Vagina (tissue), 2 donors: ENCODE data around the gene DAB1. TPM values are rescaled to one million over a fixed set of nuclear protein-coding genes. Genes with fewer than 3 reads are reported as not detected.

ENCODE experiments used
- DNase-seq, 2 donors: peaks; one replicate each; pipeline ENCODE4 v3.0.0-alpha.2; 2017; ENCODE audit errors: extremely low spot score in 2 of 2
- H3K27ac ChIP-seq: fragments of 200-600 bp; sonication (generic); one replicate; pipeline ENCODE4 v1.5.1; 2019
- H3K27me3 ChIP-seq: fragments of 200-600 bp; sonication (generic); one replicate; pipeline ENCODE4 v1.5.1; 2019
- H3K36me3 ChIP-seq, 2 donors: fragments of 200-600 bp; sonication (generic); one replicate each; pipeline ENCODE4 v1.5.1; 2017 to 2019
- H3K4me1 ChIP-seq: fragments of 200-600 bp; sonication (generic); one replicate; pipeline ENCODE4 v1.5.1; 2019
- H3K4me3 ChIP-seq, 2 donors: fragments of 200-600 bp; sonication (generic); 1 replicate in 1 of 2; 2 replicates in 1 of 2; pipeline ENCODE4 v1.5.1; 2016 to 2019
- H3K9me3 ChIP-seq: fragments of 200-600 bp; sonication (generic); one replicate; pipeline ENCODE4 v1.5.1; 2019
- CTCF ChIP-seq, 3 experiments: fragments of 450-650 bp in 2 of 3; fragments of 200-600 bp in 1 of 3; sonication (generic) in 1 of 3; IDR thresholded peaks; one replicate each; pipeline ENCODE4 v1.5.1; 2017 to 2019; ENCODE audit warnings: antibody characterized with exemption in 3 of 3, mild to moderate bottlenecking in 2 of 3, moderate library complexity in 2 of 3
- POLR2A ChIP-seq, 2 donors: fragments of 450-650 bp; IDR thresholded peaks; one replicate each; pipeline ENCODE4 v1.6.1; 2017; ENCODE audit warnings: antibody characterized with exemption in 2 of 2, mild to moderate bottlenecking in 2 of 2, moderate library complexity in 2 of 2
- POLR2AphosphoS5 ChIP-seq, 2 donors: sonication (generic); formaldehyde crosslinking; IDR thresholded peaks; one replicate each; pipeline ENCODE4 v1.9.0; 2017; ENCODE audit warnings: antibody characterized with exemption in 2 of 2, mild to moderate bottlenecking in 2 of 2, low read depth in 1 of 2; ENCODE audit not compliant: insufficient read depth in 1 of 2
- intact Hi-C: fragments of 100-400 bp; cut with DNase I; formaldehyde crosslinking; loops from one replicate; pipeline ENCODE4 v1.15.1; 2023
- total RNA-seq: library from RNA; depleted of rRNA; stranded (reverse); fragments of >200 nt; gene quantifications from one replicate; pipeline ENCODE4 v1.2.3, GENCODE V29; 2016

Gene DAB1
- total RNA-seq, 1 donor from 2014 or later: 0.25 TPM

- DNase-seq: no peak
- H3K27me3 ChIP-seq: no peaks in the 10 kb centered on the region
- TF ChIP-seq POLR2AphosphoS5 (IDR thresholded peaks at IDR 0.05; ENCODE audit: insufficient read depth in 1 of 2, low read depth in 1 of 2) (no peak), POLR2A (IDR thresholded peaks at IDR 0.05) (no peak), CTCF (IDR thresholded peaks at IDR 0.05) (no peak)
- no peaks in the 10 kb centered on the region for H3K36me3 ChIP-seq
- no peak overlapping the region for H3K4me3 ChIP-seq
- intact Hi-C loops: no loop called here
- H3K9me3 ChIP-seq: no peaks in the 10 kb centered on the region
- no peaks in the 10 kb centered on the region for H3K4me1 ChIP-seq
- H3K27ac ChIP-seq: no peak overlapping the region
Measured at GRCh38 chr1:57296726-57297250, 127.1 kb downstream of the DAB1 start.

GRCh38 chr1:57295326-57295725 is 128.5 kb downstream of the DAB1 start:
- Histone ChIP-seq H3K9me3 (no peaks in the 10 kb centered on the region), H3K27ac (no peak overlapping the region), H3K4me1 (no peaks in the 10 kb centered on the region), H3K27me3 (no peaks in the 10 kb centered on the region), H3K36me3 (no peaks in the 10 kb centered on the region), H3K4me3 (no peak overlapping the region)
- TF ChIP-seq POLR2AphosphoS5 (IDR thresholded peaks at IDR 0.05; ENCODE audit: insufficient read depth in 1 of 2, low read depth in 1 of 2): no peak
- no peak for TF ChIP-seq POLR2A (IDR thresholded peaks at IDR 0.05)
- no peak for TF ChIP-seq CTCF (IDR thresholded peaks at IDR 0.05)
- intact Hi-C loops: no loop called here
- no peak for DNase-seq

GRCh38 chr1:57294177-57294576 is 129.7 kb downstream of the DAB1 start:
- H3K4me1 ChIP-seq: no peaks in the 10 kb centered on the region
- no peaks in the 10 kb centered on the region for H3K9me3 ChIP-seq
- H3K4me3 ChIP-seq: no peak overlapping the region
- intact Hi-C loops: no loop called here
- H3K27ac ChIP-seq: no peak overlapping the region
- no peak for DNase-seq
- no peaks in the 10 kb centered on the region for H3K27me3 ChIP-seq
- TF ChIP-seq CTCF (IDR thresholded peaks at IDR 0.05) (no peak), POLR2A (IDR thresholded peaks at IDR 0.05) (no peak), POLR2AphosphoS5 (IDR thresholded peaks at IDR 0.05; ENCODE audit: insufficient read depth in 1 of 2, low read depth in 1 of 2) (no peak)
- H3K36me3 ChIP-seq: no peaks in the 10 kb centered on the region

GRCh38 chr1:57293214-57293613 is 130.6 kb downstream of the DAB1 start:
- no peak for DNase-seq
- no peak overlapping the region for H3K4me3 ChIP-seq
- no peaks in the 10 kb centered on the region for H3K9me3 ChIP-seq
- no peaks in the 10 kb centered on the region for H3K36me3 ChIP-seq
- intact Hi-C loops: no loop called here
- no peaks in the 10 kb centered on the region for H3K4me1 ChIP-seq
- no peak for TF ChIP-seq POLR2A (IDR thresholded peaks at IDR 0.05)
- no peak for TF ChIP-seq CTCF (IDR thresholded peaks at IDR 0.05)
- no peak for TF ChIP-seq POLR2AphosphoS5 (IDR thresholded peaks at IDR 0.05; ENCODE audit: insufficient read depth in 1 of 2, low read depth in 1 of 2)
- no peaks in the 10 kb centered on the region for H3K27me3 ChIP-seq
- no peak overlapping the region for H3K27ac ChIP-seq

GRCh38 chr1:57289781-57290180 is 134.1 kb downstream of the DAB1 start:
- H3K4me1 ChIP-seq: no peaks in the 10 kb centered on the region
- no peak for TF ChIP-seq CTCF (IDR thresholded peaks at IDR 0.05)
- TF ChIP-seq POLR2A (IDR thresholded peaks at IDR 0.05): no peak
- no peak for TF ChIP-seq POLR2AphosphoS5 (IDR thresholded peaks at IDR 0.05; ENCODE audit: insufficient read depth in 1 of 2, low read depth in 1 of 2)
- intact Hi-C loops: no loop called here
- no peak overlapping the region for H3K4me3 ChIP-seq
- H3K27ac ChIP-seq: no peak overlapping the region
- no peaks in the 10 kb centered on the region for H3K36me3 ChIP-seq
- H3K27me3 ChIP-seq: no peaks in the 10 kb centered on the region
- H3K9me3 ChIP-seq: no peaks in the 10 kb centered on the region
- DNase-seq: no peak
